OCI-LY1 (cell line): ENCODE results near the gene ENO4.

Experiments used
- H2AFZ ChIP-seq: fragments of 200-600 bp; sonication (generic), shearing (Covaris generic); 2 replicates; pipeline ENCODE4 v1.6.0; 2014; ENCODE audit warnings: antibody characterized with exemption, mild to moderate bottlenecking, low read length
- H3F3A ChIP-seq: fragments of 200-600 bp; sonication (generic), shearing (Covaris generic); 2 replicates; pipeline ENCODE4 v1.6.0; 2014; ENCODE audit warnings: mild to moderate bottlenecking, antibody characterized with exemption, low read length, moderate library complexity; ENCODE audit not compliant: insufficient read depth
- H3K27ac ChIP-seq: fragments of 200-600 bp; sonication (generic); 2 replicates; pipeline ENCODE4 v1.5.1; 2014; ENCODE audit warnings: low read length, mixed run types, mild to moderate bottlenecking, low read depth; ENCODE audit not compliant: poor library complexity, severe bottlenecking
- H3K27me3 ChIP-seq: fragments of 200-600 bp; sonication (generic); 2 replicates; pipeline ENCODE4 v1.6.0; 2014; ENCODE audit warnings: antibody characterized with exemption, mild to moderate bottlenecking, low read length, moderate library complexity; ENCODE audit not compliant: insufficient read depth
- H3K36me3 ChIP-seq: fragments of 200-600 bp; sonication (generic); 2 replicates; pipeline ENCODE4 v1.6.1; 2014; ENCODE audit warnings: mild to moderate bottlenecking, antibody characterized with exemption, low read length, moderate library complexity, mixed read lengths; ENCODE audit not compliant: insufficient read depth
- H3K4me1 ChIP-seq: fragments of 200-600 bp; sonication (generic); 2 replicates; pipeline ENCODE4 v1.5.1; 2014; ENCODE audit warnings: mild to moderate bottlenecking, low read length, moderate library complexity; ENCODE audit not compliant: insufficient read depth, severe bottlenecking
- H3K4me2 ChIP-seq: fragments of 200-600 bp; sonication (generic), shearing (Covaris generic); 2 replicates; pipeline ENCODE4 v1.6.1; 2014; ENCODE audit warnings: low read length
- H3K4me3 ChIP-seq: fragments of 200-600 bp; sonication (generic); 2 replicates; pipeline ENCODE4 v1.5.1; 2014; ENCODE audit warnings: low read length, low read depth, mild to moderate bottlenecking, mixed read lengths; ENCODE audit not compliant: poor library complexity, severe bottlenecking
- H3K79me2 ChIP-seq: fragments of 200-600 bp; shearing (Covaris generic); 2 replicates; pipeline ENCODE4 v1.6.1; 2016; ENCODE audit warnings: mixed run types, low read length, mixed read lengths; ENCODE audit not compliant: insufficient read depth
- H3K9ac ChIP-seq: fragments of 200-600 bp; sonication (generic), shearing (Covaris generic); 2 replicates; pipeline ENCODE4 v1.6.1; 2014; ENCODE audit warnings: mild to moderate bottlenecking, low read length, mixed read lengths
- H3K9me2 ChIP-seq: fragments of 200-600 bp; sonication (generic), shearing (Covaris generic); 2 replicates; pipeline ENCODE4 v1.6.1; 2014; ENCODE audit warnings: low read depth, mild to moderate bottlenecking, low read length, mixed read lengths
- H3K9me3 ChIP-seq: fragments of 200-600 bp; shearing (Covaris generic); 2 replicates; pipeline ENCODE4 v1.6.1; 2014; ENCODE audit warnings: low read length, mixed read lengths
- H4K20me1 ChIP-seq: fragments of 200-600 bp; sonication (generic), shearing (Covaris generic); 2 replicates; pipeline ENCODE4 v1.6.0; 2016; ENCODE audit warnings: mild to moderate bottlenecking, low read length; ENCODE audit not compliant: insufficient read depth
- EZH2 ChIP-seq: fragments of 200-600 bp; sonication (generic), shearing (Covaris generic); IDR thresholded peaks from 2 replicates; pipeline ENCODE4 v1.8.0; 2017; ENCODE audit warnings: borderline replicate concordance, mixed run types, mild to moderate bottlenecking, antibody characterized with exemption, low read length, moderate library complexity, mixed read lengths
- TF ChIP-seq, protein P1 (sequence below): fragments of 200-600 bp; sonication (generic), shearing (Covaris generic); IDR thresholded peaks from 2 replicates; pipeline ENCODE4 v1.5.1; 2017; ENCODE audit warnings: mild to moderate bottlenecking, antibody characterized with exemption, low read length, moderate library complexity, mixed read lengths

ENO4 gene

DNA sequence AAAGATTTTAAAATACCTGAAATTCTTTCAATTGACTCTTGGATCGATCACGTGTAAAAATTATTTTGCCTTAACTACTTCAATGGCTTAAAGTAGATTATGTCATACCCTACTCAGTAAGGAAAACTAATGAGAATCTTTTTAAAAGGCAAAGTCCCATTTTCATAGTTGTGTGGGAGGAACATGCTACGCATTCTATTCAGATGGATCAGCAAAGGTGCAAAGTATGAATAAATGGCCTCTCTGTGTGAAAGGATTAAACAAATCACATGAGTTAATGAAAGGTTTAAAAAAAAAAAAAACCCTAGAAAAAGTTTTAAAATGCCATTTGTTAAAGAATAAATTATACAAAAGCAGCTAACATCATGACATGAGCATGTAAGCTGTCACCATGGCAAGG, 77.1 kb downstream of the ENO4 start:
- H3K36me3 ChIP-seq, result no peaks in the 10 kb centered on the region
- no peaks in the 10 kb centered on the region for H3K9me3 ChIP-seq
- H3K4me3 ChIP-seq, result no peak overlapping the region
- TF ChIP-seq, protein P1, sequence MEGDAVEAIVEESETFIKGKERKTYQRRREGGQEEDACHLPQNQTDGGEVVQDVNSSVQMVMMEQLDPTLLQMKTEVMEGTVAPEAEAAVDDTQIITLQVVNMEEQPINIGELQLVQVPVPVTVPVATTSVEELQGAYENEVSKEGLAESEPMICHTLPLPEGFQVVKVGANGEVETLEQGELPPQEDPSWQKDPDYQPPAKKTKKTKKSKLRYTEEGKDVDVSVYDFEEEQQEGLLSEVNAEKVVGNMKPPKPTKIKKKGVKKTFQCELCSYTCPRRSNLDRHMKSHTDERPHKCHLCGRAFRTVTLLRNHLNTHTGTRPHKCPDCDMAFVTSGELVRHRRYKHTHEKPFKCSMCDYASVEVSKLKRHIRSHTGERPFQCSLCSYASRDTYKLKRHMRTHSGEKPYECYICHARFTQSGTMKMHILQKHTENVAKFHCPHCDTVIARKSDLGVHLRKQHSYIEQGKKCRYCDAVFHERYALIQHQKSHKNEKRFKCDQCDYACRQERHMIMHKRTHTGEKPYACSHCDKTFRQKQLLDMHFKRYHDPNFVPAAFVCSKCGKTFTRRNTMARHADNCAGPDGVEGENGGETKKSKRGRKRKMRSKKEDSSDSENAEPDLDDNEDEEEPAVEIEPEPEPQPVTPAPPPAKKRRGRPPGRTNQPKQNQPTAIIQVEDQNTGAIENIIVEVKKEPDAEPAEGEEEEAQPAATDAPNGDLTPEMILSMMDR, result no peak
- no peak for TF ChIP-seq EZH2
- no peaks in the 10 kb centered on the region for H4K20me1 ChIP-seq
- H3K4me2 ChIP-seq, result no peak overlapping the region
- H3K79me2 ChIP-seq, result no peaks in the 10 kb centered on the region
- H2AFZ ChIP-seq, result no peak overlapping the region
- no peaks in the 10 kb centered on the region for H3K9me2 ChIP-seq
- no peaks in the 10 kb centered on the region for H3F3A ChIP-seq
- no peaks in the 10 kb centered on the region for H3K4me1 ChIP-seq
- H3K9ac ChIP-seq, result no peak overlapping the region
- no peaks in the 10 kb centered on the region for H3K27me3 ChIP-seq
- H3K27ac ChIP-seq, result no peak overlapping the region

DNA sequence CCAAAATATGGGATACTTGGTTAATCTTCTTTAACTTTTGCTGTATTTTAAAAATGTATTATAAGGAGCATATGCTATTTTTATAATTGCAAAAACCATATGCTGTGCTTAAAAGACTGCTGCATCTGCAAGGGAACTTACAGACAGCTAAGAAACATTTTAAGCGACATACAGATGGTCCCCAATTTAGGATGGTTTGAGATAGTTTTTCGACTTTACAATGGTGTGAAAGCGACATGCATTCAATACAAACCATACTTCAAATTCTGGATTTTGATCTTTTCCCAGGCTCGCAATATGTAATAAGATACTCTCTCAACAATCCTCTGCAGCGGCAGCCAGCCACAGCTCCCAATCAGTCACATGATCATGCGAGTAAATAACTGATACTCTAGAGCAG, 82.5 kb downstream of the ENO4 start:
- H3K27ac ChIP-seq, result no peak overlapping the region
- H3K4me1 ChIP-seq, result no peaks in the 10 kb centered on the region
- H3F3A ChIP-seq, result no peaks in the 10 kb centered on the region
- no peaks in the 10 kb centered on the region for H3K79me2 ChIP-seq
- no peak overlapping the region for H3K4me3 ChIP-seq
- no peak overlapping the region for H3K9ac ChIP-seq
- no peaks in the 10 kb centered on the region for H4K20me1 ChIP-seq
- H3K9me3 ChIP-seq, result no peaks in the 10 kb centered on the region
- no peak overlapping the region for H2AFZ ChIP-seq
- H3K36me3 ChIP-seq, result no peaks in the 10 kb centered on the region
- no peaks in the 10 kb centered on the region for H3K27me3 ChIP-seq
- TF ChIP-seq, protein P1, result no peak
- no peak for TF ChIP-seq EZH2
- H3K4me2 ChIP-seq, result no peak overlapping the region
- H3K9me2 ChIP-seq, result no peaks in the 10 kb centered on the region
